NCI-H510A treated with DMSO at 0.1 percent for 48 hours (cell line): ENCODE measurements around the gene SPATA33.
"Not testable (repeated sequence)": the region's sequence is repeated elsewhere in the genome, so short reads cannot be mapped to it uniquely, and the experiment has no call there.

Source experiments
- DNase-seq: peaks from one replicate; lab custom pipeline; 2025; lab: John Stamatoyannopoulos, UW

Gene SPATA33

DNA sequence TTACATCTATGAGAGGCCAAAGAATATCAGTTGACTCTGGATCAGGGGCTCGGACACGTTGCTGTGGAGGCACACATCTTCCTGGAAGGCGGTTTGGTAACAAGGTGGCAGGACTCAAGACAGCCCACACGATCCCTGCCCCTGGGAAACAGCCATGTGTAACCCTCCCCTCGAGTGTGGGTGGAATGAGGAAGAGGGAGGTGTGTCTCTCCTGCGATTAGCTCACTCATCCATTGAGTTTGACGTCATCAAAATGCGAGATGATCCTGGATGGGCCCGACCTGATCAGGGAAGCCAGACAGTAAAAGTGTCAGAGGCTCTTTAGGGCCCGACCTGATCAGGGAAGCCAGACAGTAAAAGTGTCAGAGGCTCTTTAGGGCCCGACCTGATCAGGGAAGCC, 6.6 kb downstream of the SPATA33 start:
- not testable (repeated sequence) for DNase-seq

DNA sequence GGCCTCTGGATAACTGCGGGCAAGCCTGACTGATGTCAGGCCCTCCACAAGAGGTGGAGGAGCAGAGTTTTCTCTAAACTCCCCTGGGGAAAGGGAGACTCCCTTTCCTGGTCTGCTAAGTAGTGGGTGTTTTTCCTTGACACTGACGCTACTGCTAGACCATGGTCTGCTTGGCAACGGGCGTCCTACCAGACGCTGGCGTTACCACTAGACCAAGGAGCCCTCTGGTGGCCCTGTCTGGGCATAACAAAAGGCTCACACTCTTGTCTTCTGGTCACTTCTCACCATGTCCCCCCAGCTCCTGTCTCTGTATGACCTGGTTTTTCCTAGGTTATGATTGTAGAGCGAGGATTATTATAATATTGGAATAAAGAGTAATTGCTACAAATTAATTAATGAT, 9.4 kb downstream of the SPATA33 start:
- not testable (repeated sequence) for DNase-seq

DNA sequence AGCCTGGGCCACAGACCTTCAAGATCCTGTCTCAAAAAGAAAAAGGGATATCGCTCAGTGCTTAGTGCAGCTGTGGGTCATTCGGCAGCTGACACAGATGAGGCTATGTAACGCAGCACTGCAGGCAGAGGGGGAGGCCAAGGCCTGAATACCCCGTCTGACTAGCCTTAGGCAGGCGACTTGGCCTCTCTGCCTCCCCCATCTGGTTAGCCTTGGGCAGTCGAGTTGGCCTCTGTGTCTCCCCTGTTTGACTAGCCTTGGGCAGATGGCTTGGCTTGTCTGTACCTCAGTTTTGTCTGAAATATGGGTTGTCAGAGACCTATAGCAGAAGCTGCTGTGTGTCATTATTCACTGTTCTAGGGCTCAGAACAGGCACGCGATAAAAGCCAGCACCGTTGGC, 10.0 kb downstream of the SPATA33 start:
- no peak for DNase-seq

DNA sequence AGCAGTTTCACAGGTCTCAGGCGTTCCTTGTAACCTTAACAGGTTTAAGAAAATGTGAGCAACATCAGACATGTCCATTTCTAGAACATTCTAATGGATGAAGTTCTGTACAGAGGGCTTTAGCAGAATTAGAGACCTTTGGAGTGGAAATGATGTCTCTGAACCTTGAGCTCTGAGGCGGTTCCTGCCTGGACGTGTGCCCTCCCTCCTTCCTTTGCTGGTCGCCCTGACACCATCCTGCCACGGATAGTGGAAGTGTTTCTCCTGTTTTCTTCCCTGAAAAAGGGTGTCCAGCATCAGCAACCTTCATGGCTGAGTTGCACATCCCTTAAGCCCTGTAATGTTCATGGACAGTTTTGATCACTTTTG, 11.1 kb downstream of the SPATA33 start:
- DNase-seq, result no peak

DNA sequence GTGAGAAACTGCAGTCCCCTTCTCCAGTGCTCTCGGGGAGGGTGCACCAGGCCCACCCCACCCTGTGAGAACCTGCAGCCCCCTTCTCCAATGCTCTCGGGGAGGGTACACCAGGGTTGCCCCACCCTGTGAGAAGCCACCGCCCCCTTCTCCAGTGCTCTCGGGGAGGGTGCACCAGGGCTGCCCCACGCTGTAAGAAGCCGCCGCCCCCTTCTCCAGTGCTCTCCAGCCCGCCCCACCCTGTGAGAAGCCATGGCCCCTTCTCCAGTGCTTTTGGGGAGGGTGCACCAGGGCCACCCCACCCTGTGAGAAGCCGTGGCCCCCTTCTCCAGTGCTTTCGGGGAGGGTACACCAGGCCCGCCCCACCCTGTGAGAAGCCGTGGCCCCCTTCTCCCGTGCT, 12.1 kb downstream of the SPATA33 start:
- no peak for DNase-seq

GRCh38 chr16:89670496-89671431, 13.1 kb downstream of the SPATA33 start:
- DNase-seq, result no peak

DNA sequence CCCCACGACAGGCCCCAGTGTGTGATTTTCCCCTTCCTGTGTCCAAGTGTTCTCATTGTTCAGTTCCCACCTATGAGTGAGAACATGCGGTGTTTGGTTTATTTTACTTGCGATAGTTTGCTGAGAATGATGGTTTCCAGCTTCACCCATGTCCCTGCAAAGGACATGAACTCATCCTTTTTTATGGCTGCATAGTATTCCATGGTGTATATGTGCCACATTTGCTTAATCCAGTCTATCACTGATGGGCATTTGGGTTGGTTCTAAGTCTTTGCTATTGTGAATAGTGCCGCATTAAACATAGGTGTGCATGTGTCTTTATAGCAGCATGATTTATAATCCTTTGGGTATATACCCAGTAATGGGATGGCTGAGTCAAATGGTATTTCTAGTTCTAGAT, 13.9 kb downstream of the SPATA33 start:
- DNase-seq, result not testable (repeated sequence)

- DNase-seq, result no peak
Measured at GRCh38 chr16:89672177-89672941, 14.7 kb downstream of the SPATA33 start.

DNA sequence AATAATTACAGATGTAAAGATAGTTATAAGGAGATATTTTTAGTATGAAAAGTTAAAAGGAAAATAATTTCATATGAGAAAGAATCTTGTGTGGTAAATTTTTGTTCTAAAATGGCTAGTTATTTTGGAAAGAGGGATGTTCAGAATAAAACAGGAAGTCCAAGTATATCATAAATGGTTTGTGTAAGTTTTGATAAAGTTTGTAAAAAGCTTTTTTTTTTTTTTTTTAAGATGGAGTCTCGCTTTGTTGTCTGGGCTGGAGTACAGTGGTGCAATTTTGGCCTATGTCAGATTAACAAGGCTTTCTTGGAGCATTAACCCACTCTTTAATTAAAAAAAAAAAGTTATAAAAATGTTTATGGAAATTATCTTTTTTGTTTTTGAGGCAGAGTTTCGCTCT, 20.6 kb downstream of the SPATA33 start:
- no peak for DNase-seq

DNA sequence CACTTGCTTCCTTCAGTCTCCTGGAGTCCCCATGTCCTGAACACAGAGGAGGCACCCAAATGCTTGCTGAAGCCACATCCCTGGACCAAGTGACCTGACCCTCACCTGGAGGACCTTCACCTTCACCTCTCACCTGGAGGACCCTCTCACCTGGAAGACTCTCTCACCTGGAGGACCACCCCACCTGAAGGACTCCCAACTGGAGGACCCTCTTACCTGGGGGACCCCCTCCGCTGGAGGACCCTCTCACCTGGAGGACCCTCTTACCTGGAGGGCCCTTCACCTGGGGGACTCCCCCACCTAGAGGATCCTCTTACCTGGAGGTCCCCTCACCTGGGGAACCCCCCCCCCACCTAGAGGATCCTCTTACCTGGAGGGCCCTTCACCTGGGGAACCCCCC, 28.3 kb downstream of the SPATA33 start:
- no peak for DNase-seq

DNA sequence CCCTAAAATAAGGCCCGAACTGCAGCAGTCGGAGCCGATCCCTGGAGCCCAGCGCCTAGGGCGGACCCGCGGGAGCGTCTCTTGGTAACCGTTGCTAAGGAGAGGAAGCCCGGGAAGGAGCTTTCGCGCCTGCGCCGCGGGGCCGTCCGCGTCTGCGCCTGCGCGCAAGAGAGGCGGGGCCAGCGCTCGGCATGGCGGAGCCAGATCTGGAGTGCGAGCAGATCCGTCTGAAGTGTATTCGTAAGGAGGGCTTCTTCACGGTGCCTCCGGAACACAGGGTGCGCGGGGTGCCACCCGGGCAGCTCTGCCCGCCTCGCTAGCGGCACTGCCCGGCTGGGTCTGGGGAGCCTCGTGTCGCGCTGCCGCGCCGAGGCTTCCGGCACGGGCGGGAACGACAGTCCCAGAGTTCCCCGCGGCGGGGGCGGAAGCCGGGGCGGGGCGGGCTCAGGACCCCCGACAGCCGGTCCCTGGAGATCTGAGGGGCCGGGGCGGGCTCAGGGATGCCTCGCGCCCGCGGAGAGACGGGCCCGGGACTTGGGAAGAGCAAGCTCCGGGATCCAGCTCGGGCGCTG, 29.0 kb downstream of the SPATA33 start, which contains the start of gene CDK10:
Gene CDK10, plus strand, starts transcription at position 170 of the 572 bp plus-strand sequence. Its CDS starts 22 bp downstream, at position 192.
- DNase-seq, result peak; percentile 57

GRCh38 chr16:89687092-89687940, 29.7 kb downstream of the SPATA33 start:
- DNase-seq, result no peak

DNA sequence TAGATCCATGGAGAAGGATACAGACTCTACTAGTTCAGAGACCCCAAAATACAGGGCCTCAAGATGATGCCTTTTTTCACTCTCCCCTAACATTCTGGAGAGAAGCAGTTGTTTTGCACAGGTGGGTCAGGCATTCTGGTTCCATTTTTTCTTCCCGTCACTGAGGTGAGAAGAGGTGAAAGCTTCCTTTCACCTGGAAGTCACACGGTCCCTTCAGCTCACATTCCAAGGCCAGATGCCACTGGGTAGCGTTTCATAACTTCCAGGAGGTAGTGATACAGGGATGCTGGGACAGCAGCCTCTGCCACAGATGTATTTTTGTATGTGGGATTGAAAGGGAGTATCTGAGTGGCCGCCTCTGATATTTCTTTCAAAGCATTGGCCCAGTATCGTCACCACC, 30.8 kb downstream of the SPATA33 start:
- no peak for DNase-seq

GRCh38 chr16:89689142-89689541, 31.5 kb downstream of the SPATA33 start:
- no peak for DNase-seq

- not testable (repeated sequence) for DNase-seq
Measured at GRCh38 chr16:89689621-89690020, 32.0 kb downstream of the SPATA33 start.

DNA sequence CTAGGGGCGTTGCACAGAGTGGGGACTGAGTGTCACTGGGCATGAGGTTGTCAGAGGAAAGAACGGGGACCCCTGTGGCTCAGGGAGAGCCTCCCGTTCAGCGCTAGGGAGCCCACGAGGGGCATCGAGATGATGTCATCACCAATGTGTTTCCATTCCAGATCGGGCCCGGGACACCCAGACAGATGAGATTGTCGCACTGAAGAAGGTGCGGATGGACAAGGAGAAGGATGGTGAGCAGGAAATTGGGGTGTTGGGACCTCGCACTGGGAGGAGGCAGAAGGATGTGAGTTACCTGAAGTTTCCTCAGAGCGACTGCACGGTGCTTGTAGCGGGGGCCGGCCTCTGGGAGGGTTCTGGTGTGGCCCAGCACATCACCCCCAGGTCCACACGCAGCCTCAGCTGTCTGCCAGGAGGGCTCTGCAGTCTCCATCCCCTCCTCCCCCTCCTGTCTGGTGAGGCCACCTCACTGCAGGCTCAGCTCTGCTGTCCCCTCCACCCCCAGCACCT, 32.8 kb downstream of the SPATA33 start:
- DNase-seq, result no peak

DNA sequence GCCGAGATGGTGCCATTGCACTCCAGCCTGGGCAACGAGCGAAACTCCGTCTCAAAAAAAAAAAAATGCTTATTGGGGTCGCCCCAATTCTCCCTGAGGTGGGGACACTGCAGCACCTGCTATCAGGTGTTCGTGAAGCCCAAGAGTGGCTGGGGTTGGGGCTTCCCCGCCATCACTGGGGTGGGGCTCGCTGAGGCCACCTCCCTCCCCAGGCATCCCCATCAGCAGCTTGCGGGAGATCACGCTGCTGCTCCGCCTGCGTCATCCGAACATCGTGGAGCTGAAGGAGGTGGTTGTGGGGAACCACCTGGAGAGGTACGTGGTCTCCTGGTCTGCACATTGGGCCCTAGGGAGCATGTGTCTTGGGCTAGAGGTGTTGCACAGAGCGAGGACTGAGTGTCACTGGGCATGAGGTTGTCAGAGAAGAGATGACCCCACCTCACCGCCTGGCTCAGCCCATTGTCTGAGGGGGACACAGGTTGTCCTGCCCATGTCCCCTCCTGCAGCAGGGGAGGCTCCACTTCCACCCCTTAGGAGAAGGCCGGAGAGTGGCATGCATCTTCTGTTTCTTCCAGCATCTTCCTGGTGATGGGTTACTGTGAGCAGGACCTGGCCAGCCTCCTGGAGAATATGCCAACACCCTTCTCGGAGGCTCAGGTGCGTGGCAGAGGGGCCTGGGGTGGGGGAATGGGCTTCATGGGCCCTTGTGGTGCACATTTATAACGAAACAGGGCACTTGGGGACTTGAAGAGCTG, 33.8 kb downstream of the SPATA33 start:
- DNase-seq, result no peak

- DNase-seq, result no peak
Measured at GRCh38 chr16:89691986-89692569, 34.4 kb downstream of the SPATA33 start.

DNA sequence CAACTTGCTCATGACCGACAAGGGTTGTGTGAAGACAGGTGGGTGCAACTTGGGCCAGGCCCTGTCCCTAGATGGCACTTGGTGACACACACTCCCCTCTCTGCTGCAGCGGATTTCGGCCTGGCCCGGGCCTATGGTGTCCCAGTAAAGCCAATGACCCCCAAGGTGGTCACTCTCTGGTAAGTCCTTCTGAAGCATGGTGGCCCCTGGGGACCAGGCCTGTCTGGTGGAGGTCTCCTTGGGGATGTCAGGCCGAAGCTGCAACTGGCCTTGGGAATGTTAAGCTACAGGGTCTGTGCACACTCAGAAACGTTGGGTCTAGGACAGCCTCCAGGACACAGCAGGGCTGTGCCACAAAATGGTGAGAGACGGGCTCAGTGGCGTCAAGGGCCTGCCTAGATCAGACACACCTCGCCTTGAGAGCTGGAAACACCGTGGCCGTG, 35.7 kb downstream of the SPATA33 start:
- DNase-seq, result no peak
